DND-41 (cell line): ENCODE measurements around the gene PIK3R2.

Source experiments
- ATAC-seq: fragments of 200-7000 bp; cut with Tn5 transposase; 3 replicates; pipeline ENCODE4 v1.9.1; 2021; ENCODE audit warnings: low read depth; ENCODE audit not compliant: insufficient read depth
- DNase-seq: peaks from one replicate; pipeline ENCODE4 v3.0.0-alpha.2; 2020
- H2AFZ ChIP-seq: 2 replicates; pipeline ENCODE4 v1.6.0; 2012; ENCODE audit warnings: low read depth, low read length
- H3K27ac ChIP-seq: 2 replicates; pipeline ENCODE4 v1.5.1; 2012; ENCODE audit warnings: low read length, inconsistent platforms
- H3K27me3 ChIP-seq: fragments of 200-600 bp; sonication (generic); 2 replicates; pipeline ENCODE4 v1.6.0; 2012; ENCODE audit warnings: low read length, mild to moderate bottlenecking, inconsistent platforms; ENCODE audit not compliant: insufficient read depth, poor library complexity
- H3K36me3 ChIP-seq: 2 replicates; pipeline ENCODE4 v1.5.1; 2012; ENCODE audit warnings: low read length, inconsistent platforms; ENCODE audit not compliant: insufficient read depth
- H3K4me1 ChIP-seq: 2 replicates; pipeline ENCODE4 v1.5.1; 2012; ENCODE audit warnings: mild to moderate bottlenecking, low read length; ENCODE audit not compliant: insufficient read depth
- H3K4me2 ChIP-seq: 2 replicates; pipeline ENCODE4 v1.6.0; 2012; ENCODE audit warnings: mild to moderate bottlenecking, moderate library complexity, low read length, inconsistent platforms; ENCODE audit not compliant: insufficient read depth
- H3K4me3 ChIP-seq, 2 experiments: fragments of 200-600 bp in 1 of 2; shearing (Covaris generic) in 1 of 2; 2 replicates each; pipeline ENCODE4 v1.5.1; 2012 to 2016; ENCODE audit warnings: inconsistent platforms in 2 of 2, low read length in 2 of 2, mild to moderate bottlenecking in 2 of 2, low read depth in 1 of 2, moderate library complexity in 1 of 2
- H3K79me2 ChIP-seq: 2 replicates; pipeline ENCODE4 v1.6.0; 2012; ENCODE audit warnings: low read length, inconsistent platforms; ENCODE audit not compliant: insufficient read depth
- H3K9ac ChIP-seq: 2 replicates; pipeline ENCODE4 v1.6.0; 2012; ENCODE audit warnings: low read depth, mild to moderate bottlenecking, inconsistent platforms, low read length, moderate library complexity
- H3K9me3 ChIP-seq: 2 replicates; pipeline ENCODE4 v1.5.1; 2012; ENCODE audit warnings: low read length, moderate library complexity, mild to moderate bottlenecking, inconsistent platforms; ENCODE audit not compliant: insufficient read depth, severe bottlenecking
- H4K20me1 ChIP-seq: 2 replicates; pipeline ENCODE4 v1.6.0; 2012; ENCODE audit warnings: low read length; ENCODE audit not compliant: insufficient read depth
- EZH2 ChIP-seq: IDR thresholded peaks from 3 replicates; pipeline ENCODE4 v1.6.1; 2012; ENCODE audit warnings: borderline replicate concordance, low read depth, mild to moderate bottlenecking, moderate library complexity, low read length, inconsistent platforms; ENCODE audit not compliant: severe bottlenecking
- TF ChIP-seq, protein P1 (sequence below): IDR thresholded peaks from 2 replicates; pipeline ENCODE4 v1.5.1; 2012; ENCODE audit warnings: borderline replicate concordance, low read length, moderate library complexity, mild to moderate bottlenecking; ENCODE audit not compliant: poor library complexity, severe bottlenecking; ENCODE audit errors: extremely low read depth

PIK3R2 gene

GRCh38 chr19:18110609-18111232 is 42.2 kb upstream of the PIK3R2 start:
- H3K9ac ChIP-seq, result peak overlapping the region; percentile 48; the same call in 1 of the 2 replicates
- no peak for ATAC-seq
- no peak for TF ChIP-seq EZH2
- TF ChIP-seq, protein P1, sequence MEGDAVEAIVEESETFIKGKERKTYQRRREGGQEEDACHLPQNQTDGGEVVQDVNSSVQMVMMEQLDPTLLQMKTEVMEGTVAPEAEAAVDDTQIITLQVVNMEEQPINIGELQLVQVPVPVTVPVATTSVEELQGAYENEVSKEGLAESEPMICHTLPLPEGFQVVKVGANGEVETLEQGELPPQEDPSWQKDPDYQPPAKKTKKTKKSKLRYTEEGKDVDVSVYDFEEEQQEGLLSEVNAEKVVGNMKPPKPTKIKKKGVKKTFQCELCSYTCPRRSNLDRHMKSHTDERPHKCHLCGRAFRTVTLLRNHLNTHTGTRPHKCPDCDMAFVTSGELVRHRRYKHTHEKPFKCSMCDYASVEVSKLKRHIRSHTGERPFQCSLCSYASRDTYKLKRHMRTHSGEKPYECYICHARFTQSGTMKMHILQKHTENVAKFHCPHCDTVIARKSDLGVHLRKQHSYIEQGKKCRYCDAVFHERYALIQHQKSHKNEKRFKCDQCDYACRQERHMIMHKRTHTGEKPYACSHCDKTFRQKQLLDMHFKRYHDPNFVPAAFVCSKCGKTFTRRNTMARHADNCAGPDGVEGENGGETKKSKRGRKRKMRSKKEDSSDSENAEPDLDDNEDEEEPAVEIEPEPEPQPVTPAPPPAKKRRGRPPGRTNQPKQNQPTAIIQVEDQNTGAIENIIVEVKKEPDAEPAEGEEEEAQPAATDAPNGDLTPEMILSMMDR, result no peak
- H3K27ac ChIP-seq, result no peak overlapping the region
- H3K4me3 ChIP-seq, result peak overlapping the region in 1 of 2 experiments; percentile 58; a peak in 2 of 4 replicates
- no peak for DNase-seq
- peaks cover 28% of the 10 kb centered on the region for H3K27me3 ChIP-seq
- no peaks in the 10 kb centered on the region for H3K36me3 ChIP-seq
- H3K4me1 ChIP-seq, result peaks cover 14% of the 10 kb centered on the region
- H4K20me1 ChIP-seq, result no peaks in the 10 kb centered on the region
- H3K4me2 ChIP-seq, result peak overlapping the region; percentile 92
- H3K79me2 ChIP-seq, result no peaks in the 10 kb centered on the region
- no peaks in the 10 kb centered on the region for H3K9me3 ChIP-seq
- no peak overlapping the region for H2AFZ ChIP-seq

DNA sequence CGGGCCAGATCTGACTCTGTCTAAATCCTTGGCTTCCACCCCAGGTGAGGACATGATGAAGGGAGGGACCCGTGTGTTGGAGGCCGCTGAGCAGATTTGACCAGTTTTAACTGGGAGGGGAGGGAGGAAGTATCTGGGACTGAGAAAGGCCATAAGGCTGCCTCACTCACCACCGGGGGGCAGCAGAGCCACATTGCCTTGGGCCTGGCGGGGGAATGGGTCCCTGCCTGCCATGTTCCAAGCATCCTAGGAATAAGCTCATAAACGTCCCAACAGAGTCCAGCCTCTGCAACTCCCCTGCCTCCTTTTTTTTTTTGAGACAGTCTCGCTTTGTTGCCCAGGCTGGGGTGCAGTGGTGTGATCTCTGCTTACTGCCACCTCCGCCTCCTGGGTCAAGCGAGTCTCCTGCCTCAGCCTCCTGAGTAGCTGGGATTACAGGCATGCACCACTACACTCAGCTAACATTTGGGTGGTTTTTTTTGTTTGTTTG is 39.9 kb upstream of the PIK3R2 start:
- no peaks in the 10 kb centered on the region for H3K79me2 ChIP-seq
- no peak overlapping the region for H3K27ac ChIP-seq
- TF ChIP-seq EZH2, result no peak
- TF ChIP-seq, protein P1, result peak; percentile 95
- H2AFZ ChIP-seq, result no peak overlapping the region
- no peak overlapping the region for H3K4me2 ChIP-seq
- H3K9ac ChIP-seq, result no peak overlapping the region
- H3K9me3 ChIP-seq, result no peaks in the 10 kb centered on the region
- peaks cover 24% of the 10 kb centered on the region for H3K4me1 ChIP-seq
- H3K36me3 ChIP-seq, result no peaks in the 10 kb centered on the region
- ATAC-seq (peak; percentile 81), DNase-seq (peak; percentile 83)
- H4K20me1 ChIP-seq, result no peaks in the 10 kb centered on the region
- peaks cover 28% of the 10 kb centered on the region for H3K27me3 ChIP-seq
- no peak overlapping the region for H3K4me3 ChIP-seq

GRCh38 chr19:18113827-18114226 is 39.1 kb upstream of the PIK3R2 start:
- Histone ChIP-seq H3K79me2 (no peaks in the 10 kb centered on the region), H4K20me1 (no peaks in the 10 kb centered on the region), H3K4me2 (no peak overlapping the region), H3K27me3 (peaks cover 25% of the 10 kb centered on the region), H2AFZ (no peak overlapping the region), H3K9me3 (no peaks in the 10 kb centered on the region), H3K4me3 (no peak overlapping the region), H3K36me3 (no peaks in the 10 kb centered on the region), H3K9ac (no peak overlapping the region), H3K4me1 (peaks cover 32% of the 10 kb centered on the region), H3K27ac (no peak overlapping the region)
- DNase-seq (no peak), ATAC-seq (no peak)
- TF ChIP-seq, protein P1, result no peak
- TF ChIP-seq EZH2, result no peak
